OCI-LY1 (cell line): ENCODE results near the gene CLIC1.

Experiments
- H2AFZ ChIP-seq: fragments of 200-600 bp; sonication (generic), shearing (Covaris generic); 2 replicates; pipeline ENCODE4 v1.6.0; 2014; ENCODE audit warnings: antibody characterized with exemption, mild to moderate bottlenecking, low read length
- H3F3A ChIP-seq: fragments of 200-600 bp; sonication (generic), shearing (Covaris generic); 2 replicates; pipeline ENCODE4 v1.6.0; 2014; ENCODE audit warnings: mild to moderate bottlenecking, antibody characterized with exemption, low read length, moderate library complexity; ENCODE audit not compliant: insufficient read depth
- H3K27ac ChIP-seq: fragments of 200-600 bp; sonication (generic); 2 replicates; pipeline ENCODE4 v1.5.1; 2014; ENCODE audit warnings: low read length, mixed run types, mild to moderate bottlenecking, low read depth; ENCODE audit not compliant: poor library complexity, severe bottlenecking
- H3K27me3 ChIP-seq: fragments of 200-600 bp; sonication (generic); 2 replicates; pipeline ENCODE4 v1.6.0; 2014; ENCODE audit warnings: antibody characterized with exemption, mild to moderate bottlenecking, low read length, moderate library complexity; ENCODE audit not compliant: insufficient read depth
- H3K36me3 ChIP-seq: fragments of 200-600 bp; sonication (generic); 2 replicates; pipeline ENCODE4 v1.6.1; 2014; ENCODE audit warnings: mild to moderate bottlenecking, antibody characterized with exemption, low read length, moderate library complexity, mixed read lengths; ENCODE audit not compliant: insufficient read depth
- H3K4me1 ChIP-seq: fragments of 200-600 bp; sonication (generic); 2 replicates; pipeline ENCODE4 v1.5.1; 2014; ENCODE audit warnings: mild to moderate bottlenecking, low read length, moderate library complexity; ENCODE audit not compliant: insufficient read depth, severe bottlenecking
- H3K4me2 ChIP-seq: fragments of 200-600 bp; sonication (generic), shearing (Covaris generic); 2 replicates; pipeline ENCODE4 v1.6.1; 2014; ENCODE audit warnings: low read length
- H3K4me3 ChIP-seq: fragments of 200-600 bp; sonication (generic); 2 replicates; pipeline ENCODE4 v1.5.1; 2014; ENCODE audit warnings: low read length, low read depth, mild to moderate bottlenecking, mixed read lengths; ENCODE audit not compliant: poor library complexity, severe bottlenecking
- H3K79me2 ChIP-seq: fragments of 200-600 bp; shearing (Covaris generic); 2 replicates; pipeline ENCODE4 v1.6.1; 2016; ENCODE audit warnings: mixed run types, low read length, mixed read lengths; ENCODE audit not compliant: insufficient read depth
- H3K9ac ChIP-seq: fragments of 200-600 bp; sonication (generic), shearing (Covaris generic); 2 replicates; pipeline ENCODE4 v1.6.1; 2014; ENCODE audit warnings: mild to moderate bottlenecking, low read length, mixed read lengths
- H3K9me2 ChIP-seq: fragments of 200-600 bp; sonication (generic), shearing (Covaris generic); 2 replicates; pipeline ENCODE4 v1.6.1; 2014; ENCODE audit warnings: low read depth, mild to moderate bottlenecking, low read length, mixed read lengths
- H3K9me3 ChIP-seq: fragments of 200-600 bp; shearing (Covaris generic); 2 replicates; pipeline ENCODE4 v1.6.1; 2014; ENCODE audit warnings: low read length, mixed read lengths
- H4K20me1 ChIP-seq: fragments of 200-600 bp; sonication (generic), shearing (Covaris generic); 2 replicates; pipeline ENCODE4 v1.6.0; 2016; ENCODE audit warnings: mild to moderate bottlenecking, low read length; ENCODE audit not compliant: insufficient read depth
- EZH2 ChIP-seq: fragments of 200-600 bp; sonication (generic), shearing (Covaris generic); IDR thresholded peaks from 2 replicates; pipeline ENCODE4 v1.8.0; 2017; ENCODE audit warnings: borderline replicate concordance, mixed run types, mild to moderate bottlenecking, antibody characterized with exemption, low read length, moderate library complexity, mixed read lengths
- TF ChIP-seq, protein P1 (sequence below): fragments of 200-600 bp; sonication (generic), shearing (Covaris generic); IDR thresholded peaks from 2 replicates; pipeline ENCODE4 v1.5.1; 2017; ENCODE audit warnings: mild to moderate bottlenecking, antibody characterized with exemption, low read length, moderate library complexity, mixed read lengths

CLIC1 gene

DNA sequence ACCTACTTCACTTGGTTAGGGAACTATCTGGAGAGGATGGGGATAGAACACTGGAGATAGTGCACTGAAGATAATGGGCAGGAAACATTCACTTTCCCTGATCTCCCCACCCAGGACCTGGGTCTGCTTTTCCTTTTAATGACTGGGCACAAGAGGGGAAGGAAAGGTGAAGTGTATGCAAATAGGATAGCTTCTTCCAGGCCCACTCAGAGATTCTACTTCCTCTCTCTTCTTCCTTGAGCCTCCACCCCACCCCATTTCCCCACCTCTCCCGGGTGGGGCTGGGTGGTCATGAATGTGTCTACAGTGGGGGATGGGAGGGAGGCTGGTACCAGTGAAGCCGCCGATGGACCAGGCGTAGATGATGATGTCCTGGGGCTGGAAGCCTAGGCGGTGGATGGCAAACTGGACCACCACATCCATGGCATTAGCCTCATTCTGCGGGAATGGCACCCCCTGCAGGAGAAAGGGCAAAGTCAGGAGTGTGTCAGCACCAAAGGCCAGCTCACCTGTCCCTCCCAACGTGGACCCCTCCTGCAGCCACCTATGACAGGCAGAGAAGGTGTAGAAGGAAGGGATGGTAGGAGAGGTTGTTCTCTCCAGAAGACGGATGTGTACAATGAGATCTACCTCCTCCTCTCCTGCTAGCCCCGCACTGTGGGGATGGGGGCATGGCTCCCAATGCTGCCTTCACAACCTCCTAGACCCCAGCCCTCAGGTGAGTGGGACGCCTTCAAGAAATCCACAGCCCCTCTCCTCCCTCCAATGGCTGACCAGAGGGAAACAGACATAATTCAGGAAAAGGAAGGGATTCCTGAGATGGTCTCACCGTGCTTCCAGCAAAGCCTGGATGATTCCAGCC is 46.9 kb downstream of the CLIC1 start:
- Histone ChIP-seq H3K79me2 (no peaks in the 10 kb centered on the region), H4K20me1 (no peaks in the 10 kb centered on the region), H3K4me2 (no peak overlapping the region), H3K27ac (no peak overlapping the region), H3K9ac (no peak overlapping the region), H3F3A (no peaks in the 10 kb centered on the region), H3K4me3 (no peak overlapping the region), H3K9me2 (no peaks in the 10 kb centered on the region), H3K27me3 (no peaks in the 10 kb centered on the region), H3K36me3 (peaks cover 69% of the 10 kb centered on the region), H2AFZ (no peak overlapping the region), H3K4me1 (peaks cover 8% of the 10 kb centered on the region), H3K9me3 (no peaks in the 10 kb centered on the region)
- no peak for TF ChIP-seq EZH2
- TF ChIP-seq, protein P1, sequence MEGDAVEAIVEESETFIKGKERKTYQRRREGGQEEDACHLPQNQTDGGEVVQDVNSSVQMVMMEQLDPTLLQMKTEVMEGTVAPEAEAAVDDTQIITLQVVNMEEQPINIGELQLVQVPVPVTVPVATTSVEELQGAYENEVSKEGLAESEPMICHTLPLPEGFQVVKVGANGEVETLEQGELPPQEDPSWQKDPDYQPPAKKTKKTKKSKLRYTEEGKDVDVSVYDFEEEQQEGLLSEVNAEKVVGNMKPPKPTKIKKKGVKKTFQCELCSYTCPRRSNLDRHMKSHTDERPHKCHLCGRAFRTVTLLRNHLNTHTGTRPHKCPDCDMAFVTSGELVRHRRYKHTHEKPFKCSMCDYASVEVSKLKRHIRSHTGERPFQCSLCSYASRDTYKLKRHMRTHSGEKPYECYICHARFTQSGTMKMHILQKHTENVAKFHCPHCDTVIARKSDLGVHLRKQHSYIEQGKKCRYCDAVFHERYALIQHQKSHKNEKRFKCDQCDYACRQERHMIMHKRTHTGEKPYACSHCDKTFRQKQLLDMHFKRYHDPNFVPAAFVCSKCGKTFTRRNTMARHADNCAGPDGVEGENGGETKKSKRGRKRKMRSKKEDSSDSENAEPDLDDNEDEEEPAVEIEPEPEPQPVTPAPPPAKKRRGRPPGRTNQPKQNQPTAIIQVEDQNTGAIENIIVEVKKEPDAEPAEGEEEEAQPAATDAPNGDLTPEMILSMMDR = peak; percentile 61; the same call in 1 of the 2 replicates

DNA sequence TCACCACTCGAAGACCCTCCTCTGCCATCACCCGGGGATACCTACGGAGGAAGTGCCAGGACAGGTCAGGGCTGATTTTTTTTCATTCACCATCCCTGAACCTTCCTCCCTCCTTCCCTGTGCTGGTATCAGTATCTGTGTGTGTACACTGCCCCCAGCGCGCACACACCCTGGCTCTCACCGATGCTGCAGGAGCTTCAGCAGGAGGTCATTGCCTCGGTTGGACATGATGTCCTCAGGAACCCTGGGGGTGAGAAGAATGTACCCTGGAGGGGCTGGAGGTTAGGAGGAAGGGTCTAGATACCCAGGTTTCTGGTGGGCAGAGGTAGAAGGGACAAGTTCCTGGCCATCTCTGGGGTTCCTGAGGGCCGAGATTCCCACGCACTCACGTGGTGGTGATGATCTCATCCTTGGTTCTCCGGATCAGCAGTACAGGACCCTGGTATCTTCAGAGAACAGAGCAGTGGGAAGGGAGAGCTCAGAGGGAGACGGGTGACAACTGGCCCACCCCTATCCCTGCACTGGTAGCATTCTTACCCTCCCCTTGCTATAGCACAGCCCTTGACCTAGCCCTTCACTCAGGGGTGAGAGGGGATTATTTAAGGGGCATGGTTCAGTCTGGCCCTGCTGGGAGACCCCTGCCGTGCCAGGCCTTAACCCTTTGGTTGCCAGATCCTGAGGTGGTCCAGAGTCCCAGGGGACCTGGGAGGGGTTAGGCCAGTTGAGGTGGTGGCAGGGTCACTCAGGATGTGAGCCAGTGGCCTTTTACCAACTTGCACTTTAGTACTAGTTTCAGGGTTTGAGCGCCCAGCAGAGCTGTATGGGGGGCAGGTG is 48.3 kb downstream of the CLIC1 start:
- Histone ChIP-seq H3K4me1 (peaks cover 8% of the 10 kb centered on the region), H4K20me1 (no peaks in the 10 kb centered on the region), H3K4me3 (no peak overlapping the region), H3K9me3 (no peaks in the 10 kb centered on the region), H3K4me2 (no peak overlapping the region), H2AFZ (no peak overlapping the region), H3K27me3 (no peaks in the 10 kb centered on the region), H3K79me2 (no peaks in the 10 kb centered on the region), H3F3A (no peaks in the 10 kb centered on the region), H3K9ac (no peak overlapping the region), H3K9me2 (no peaks in the 10 kb centered on the region), H3K27ac (no peak overlapping the region), H3K36me3 (peaks cover 56% of the 10 kb centered on the region)
- TF ChIP-seq, protein P1 = no peak
- no peak for TF ChIP-seq EZH2

DNA sequence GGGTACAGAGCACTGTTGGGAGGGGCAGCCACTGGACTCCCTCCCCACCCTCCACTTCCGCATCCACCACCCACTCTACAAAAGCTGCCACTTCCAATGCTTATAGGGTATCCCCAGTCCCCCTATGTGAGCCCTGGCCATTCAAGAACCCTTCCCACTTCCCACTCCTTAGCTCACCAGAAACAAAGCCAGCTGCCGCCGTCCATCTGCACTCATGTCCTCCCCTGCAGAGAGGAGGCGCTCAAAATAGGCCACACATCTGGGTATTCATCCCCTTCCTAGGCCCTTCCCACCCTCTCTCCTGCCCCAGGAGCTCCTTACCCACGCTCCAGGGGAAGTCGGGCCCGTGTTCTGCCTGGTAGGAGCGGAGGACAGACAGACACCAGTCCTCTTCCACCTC is 49.0 kb downstream of the CLIC1 start:
- Histone ChIP-seq H3F3A (no peaks in the 10 kb centered on the region), H3K27me3 (no peaks in the 10 kb centered on the region), H4K20me1 (no peaks in the 10 kb centered on the region), H3K4me2 (no peak overlapping the region), H3K9me3 (no peaks in the 10 kb centered on the region), H3K4me3 (no peak overlapping the region), H3K9me2 (no peaks in the 10 kb centered on the region), H3K4me1 (peaks cover 8% of the 10 kb centered on the region), H3K27ac (no peak overlapping the region), H3K36me3 (peaks cover 49% of the 10 kb centered on the region), H2AFZ (no peak overlapping the region), H3K9ac (no peak overlapping the region), H3K79me2 (no peaks in the 10 kb centered on the region)
- TF ChIP-seq EZH2 = no peak
